Activated CD4-positive, alpha-beta T cell treated with anti-CD3 and anti-CD28 coated beads, Interleukin-2, amount 50 U/mL, for 48 hours (primary cell): ENCODE results near the gene MTLN.
"Not testable (repeated sequence)": the region's sequence is repeated elsewhere in the genome, so short reads cannot be mapped to it uniquely, and the experiment has no call there.

Source experiments
- DNase-seq, 2 experiments: peaks; one replicate each; pipeline ENCODE4 v3.0.0-alpha.2; 2020

Gene MTLN, protein sequence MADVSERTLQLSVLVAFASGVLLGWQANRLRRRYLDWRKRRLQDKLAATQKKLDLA

DNA sequence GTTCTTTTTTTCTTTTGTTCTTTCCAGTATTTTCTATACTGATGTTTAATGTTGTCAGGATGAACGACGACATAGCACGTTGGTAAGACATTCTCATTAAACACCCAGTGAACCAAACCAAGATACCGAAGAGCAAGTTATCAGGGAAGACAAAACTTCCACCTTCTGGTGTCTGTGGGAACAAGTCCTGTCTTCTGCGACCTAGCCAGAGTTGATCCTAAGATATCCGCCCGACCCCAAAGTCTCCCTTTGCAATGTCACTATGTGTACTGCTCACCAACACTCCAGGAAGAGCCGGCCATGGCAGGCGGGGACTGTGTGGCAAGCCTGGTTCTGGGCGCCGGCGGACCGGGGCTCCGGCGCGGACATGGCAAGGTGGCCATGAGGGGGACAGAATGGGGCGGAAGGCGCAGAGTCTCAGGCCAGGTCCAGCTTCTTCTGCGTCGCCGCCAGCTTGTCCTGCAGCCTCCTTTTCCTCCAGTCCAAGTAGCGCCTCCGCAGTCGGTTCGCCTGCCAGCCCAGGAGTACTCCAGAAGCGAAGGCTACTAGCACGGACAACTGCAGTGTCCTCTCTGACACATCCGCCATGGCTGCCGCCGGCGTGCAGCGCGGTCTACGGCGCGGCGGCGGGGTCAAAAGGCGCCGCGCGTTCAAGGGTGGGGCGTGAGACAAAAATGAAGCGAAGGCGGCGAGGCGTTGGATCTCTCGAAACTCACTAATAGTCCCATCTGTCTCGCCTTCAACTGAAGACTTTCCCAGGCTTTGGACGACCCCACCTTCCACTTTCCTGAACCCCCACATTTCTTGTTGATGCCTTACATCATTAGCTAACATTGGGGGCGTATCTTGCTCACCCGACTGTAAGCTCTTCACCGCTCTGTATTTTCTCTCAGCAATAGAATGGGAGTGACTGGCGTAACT, at the start of gene MTLN:
Gene MTLN, minus strand, starts transcription at position 610 of the 921 bp plus-strand sequence. Its CDS starts 22 bp downstream, at position 588.
- DNase-seq = peak; percentile 71 to 80

DNA sequence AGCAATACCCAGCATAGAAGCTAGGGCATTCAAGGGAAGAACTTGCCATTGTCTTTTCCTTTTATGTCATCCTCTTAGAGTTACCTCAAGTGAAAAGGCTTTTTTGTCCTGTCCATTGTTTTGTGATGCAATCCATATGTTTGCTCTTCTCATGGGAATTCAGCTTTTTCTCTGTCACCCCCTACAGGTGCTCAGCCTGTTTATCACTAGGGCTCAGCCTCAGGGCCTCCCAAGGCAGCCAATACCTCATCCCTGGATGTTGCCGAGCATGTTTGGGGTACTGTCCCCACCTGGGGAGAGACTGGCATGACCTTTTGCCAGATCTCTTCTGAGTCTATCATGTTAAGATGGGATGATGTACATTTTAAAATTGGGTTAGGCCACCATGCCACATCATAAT, 49.6 kb upstream of the MTLN start:
- DNase-seq = not testable (repeated sequence)

DNA sequence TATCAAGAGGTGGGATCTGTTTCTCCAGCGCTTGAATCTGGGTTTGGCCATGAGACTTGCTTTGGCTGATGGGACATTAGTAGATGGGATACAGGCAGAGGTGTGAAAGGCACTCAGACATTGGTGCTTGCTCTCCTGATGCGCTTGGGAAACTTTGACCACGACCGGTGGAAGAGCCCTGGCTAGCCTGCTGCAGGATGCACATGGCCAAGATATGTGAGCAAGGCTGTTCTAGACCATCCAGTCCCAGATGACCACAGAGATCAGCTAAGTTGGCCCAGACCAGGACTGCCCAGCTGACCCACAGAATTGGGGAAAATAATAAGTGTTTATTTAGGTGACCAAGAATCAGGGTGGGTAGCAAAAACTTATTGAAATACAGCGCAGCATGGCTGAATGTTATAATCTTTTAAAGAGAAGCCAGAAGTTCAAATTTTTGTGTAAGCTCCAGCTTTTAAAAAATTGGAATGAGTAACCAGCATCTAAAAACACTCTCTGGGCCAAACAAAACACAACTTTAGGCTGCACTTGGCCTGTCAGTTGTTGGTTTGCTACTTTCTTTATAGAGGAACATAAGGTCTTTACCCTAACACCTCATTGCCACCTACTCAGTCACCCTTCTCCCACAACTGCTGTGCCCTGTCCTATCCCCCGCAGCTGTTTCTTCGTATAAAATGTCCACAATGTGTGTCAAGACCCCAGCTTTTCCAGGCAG, 35.9 kb upstream of the MTLN start:
- not testable (repeated sequence) for DNase-seq

DNA sequence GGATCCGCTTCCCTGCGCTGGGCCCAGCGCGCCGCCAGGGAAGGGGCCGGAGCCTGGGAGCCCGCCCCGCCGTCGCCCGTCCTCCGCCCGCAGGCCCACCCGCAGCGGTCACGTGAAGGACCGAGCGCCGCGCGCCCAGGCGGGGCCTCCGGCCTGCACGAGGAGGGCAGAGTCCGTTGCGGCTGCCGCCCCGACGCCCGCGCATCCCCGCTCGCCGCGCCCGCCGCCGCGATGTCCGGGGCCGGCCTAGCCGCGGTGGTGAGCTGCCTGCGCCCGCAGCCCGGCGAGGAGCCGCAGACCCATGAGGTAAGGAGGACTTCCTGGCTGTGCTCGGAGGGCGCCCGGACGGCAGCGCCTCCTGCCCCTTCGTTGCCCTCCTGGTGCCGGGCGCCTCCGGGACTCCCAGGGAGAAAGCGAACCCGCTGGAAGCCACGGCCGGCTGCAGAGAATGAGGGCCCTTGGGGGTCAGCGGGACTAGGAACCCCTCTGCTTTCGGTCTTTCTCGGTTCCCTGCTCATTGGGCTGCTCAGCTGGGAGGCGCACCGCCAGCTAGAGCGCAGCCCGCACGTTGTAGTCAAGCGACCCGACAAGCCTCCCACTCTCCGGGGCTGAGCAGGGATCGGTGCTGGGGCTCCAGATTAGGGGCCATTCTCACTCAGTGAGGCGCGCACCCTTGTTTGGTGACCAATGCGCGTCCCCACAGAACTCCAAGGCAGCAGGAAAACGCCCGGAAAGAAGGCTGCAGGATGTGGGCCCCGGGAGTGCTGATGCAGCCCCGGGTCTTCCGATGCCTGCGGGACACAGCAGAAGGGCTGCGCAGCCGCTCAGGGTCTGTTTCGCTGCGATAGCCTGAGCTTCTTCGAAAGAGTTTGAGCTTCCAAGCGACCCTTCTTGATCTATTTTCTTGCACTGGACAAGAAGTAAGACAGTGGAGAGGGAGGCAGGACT, 33.4 kb upstream of the MTLN start:
- DNase-seq = not testable (repeated sequence)

DNA sequence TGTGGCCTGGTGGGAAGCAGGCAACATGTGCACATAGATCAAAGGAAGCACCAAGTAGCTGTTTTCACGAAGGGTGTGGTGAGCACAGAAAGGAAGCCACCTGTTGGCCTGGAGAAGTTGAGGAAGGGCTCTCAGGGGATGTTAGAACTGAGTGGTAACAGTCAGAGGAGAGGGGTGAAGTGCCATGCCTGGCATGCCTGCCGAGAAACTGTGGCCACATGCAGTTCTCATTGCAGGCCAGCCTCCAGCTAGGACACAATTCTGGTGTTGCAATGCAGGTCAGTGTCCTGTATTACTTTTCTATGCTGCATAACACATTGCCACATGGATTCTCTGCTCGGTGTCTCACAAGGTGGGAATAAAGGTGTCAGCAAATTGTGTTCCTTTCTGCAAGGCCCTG, 30.9 kb upstream of the MTLN start:
- not testable (repeated sequence) for DNase-seq

DNA sequence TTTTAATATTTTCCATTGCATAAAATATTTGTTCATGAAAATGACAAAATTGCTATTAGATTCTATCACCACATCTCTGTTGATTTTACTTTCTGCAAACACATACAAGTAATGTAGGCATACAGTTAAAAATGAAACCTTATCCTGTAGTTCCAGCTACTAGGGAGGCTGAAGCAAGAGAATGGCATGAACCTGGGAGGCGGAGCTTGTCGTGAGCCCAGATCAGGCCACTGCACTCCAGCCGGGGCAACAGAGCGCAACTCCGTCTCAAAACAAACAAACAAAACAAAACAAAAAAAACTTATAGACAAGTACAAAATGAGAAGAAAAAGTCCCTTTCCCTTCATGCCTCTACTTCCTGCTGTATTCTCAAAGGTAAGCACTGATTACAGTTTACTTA, 22.2 kb upstream of the MTLN start:
- DNase-seq = not testable (repeated sequence)

DNA sequence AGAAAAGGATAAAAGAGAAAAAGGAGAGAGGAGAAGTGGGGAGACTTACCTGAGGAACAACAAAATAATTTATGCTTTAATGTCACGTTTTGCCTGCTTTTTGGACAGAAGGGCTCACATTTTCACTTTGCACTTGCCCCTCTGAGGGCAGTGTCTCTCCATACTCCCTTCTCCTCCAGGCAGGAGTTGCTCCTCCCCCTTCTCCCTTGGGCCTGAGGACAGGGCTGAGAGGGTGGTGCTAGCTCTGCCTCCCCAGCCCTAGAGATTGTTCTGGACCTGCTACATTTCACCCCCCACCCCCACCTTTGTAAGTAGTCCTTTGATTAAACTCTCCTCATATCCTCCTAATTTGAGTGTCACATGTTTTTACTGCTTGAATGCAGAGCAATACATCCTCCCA, 17.5 kb upstream of the MTLN start:
- DNase-seq = not testable (repeated sequence)

DNA sequence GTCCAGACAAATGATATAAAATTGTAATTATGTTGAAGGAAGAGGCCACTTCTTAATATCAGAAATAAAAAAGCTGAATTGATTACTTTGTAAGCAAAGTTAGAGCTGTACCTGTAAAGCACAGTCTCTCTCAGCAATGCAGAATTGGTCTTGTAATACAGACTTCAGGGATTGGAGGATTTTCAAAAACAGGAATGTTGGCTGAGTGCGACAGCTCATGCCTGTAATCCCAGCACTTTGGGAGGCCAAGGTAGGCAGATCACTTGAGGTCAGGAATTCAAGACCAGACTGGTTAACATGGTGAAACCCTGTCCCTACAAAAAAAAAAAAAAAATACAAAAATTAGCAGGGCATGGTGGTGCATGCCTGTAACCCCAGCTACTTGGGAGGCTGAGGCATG, 10.3 kb upstream of the MTLN start:
- DNase-seq = not testable (repeated sequence)

DNA sequence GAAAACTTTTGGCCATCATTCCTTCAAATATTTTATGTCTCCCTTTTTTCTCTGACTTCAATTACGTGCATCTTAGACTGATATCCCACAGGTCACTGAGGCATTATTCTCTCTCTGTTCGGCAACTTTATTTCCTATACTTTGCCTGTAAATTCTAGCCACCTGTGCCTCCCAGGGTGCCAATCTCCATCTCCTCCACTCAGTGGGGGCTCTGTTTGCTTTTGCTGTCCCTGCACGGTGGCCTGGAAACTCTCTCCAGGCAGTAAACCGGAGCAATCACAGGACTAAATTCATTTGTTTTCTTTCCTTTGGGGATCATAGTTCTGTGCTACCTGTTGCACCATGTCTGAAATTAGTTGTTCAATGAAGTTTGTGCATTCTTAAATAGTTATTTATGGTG, 9.6 kb upstream of the MTLN start:
- no peak for DNase-seq

DNA sequence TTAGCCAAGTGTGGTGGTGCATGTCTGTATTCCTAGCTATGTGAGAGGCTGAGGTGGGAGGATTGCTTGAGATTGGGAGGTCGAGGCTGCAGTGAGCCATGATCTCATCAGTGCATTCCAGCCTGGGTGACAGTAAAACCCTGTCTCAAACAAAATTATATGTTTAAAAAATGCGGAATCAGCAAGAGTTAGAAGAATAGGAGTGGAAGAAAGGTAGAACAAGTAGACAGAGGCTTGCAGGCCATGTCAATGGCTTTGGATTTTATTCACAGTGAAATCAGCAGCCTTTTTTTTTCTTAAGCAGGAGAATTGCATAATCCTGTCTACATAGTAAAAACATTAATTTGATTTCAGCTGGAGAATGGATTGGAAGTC, 7.8 kb upstream of the MTLN start:
- no peak for DNase-seq

DNA sequence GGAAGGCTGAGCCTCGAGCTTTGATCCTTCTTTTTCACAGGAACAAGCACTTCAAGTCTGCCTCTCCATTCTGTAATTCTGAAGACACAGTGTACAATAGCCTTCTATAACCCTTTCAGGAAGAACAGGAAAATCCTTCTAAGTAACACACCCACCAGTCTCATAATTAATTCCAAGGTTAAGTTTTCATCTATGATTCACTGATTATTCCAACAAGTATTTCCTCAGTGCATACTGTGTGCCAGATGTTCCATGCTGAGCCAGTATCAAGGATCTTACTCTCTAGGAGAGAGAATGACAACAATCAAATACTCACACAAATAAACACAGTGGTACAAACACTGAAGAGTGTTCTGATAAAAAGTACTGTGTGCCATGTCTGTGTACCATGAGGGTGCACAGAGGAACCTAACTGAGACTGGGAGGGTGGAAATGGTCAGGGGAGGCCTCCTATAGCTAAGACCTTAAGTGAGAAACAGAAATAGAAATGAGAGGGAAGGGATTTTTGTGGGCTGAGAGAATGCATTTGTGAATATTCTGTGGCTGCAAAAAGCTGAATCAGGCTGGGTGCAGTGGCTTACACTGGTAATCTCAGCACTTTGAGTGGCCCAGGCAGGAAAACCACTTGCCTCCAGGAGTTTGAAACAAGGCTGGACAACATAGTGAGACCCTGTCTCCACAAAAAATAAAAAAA, 7.3 kb upstream of the MTLN start:
- no peak for DNase-seq

DNA sequence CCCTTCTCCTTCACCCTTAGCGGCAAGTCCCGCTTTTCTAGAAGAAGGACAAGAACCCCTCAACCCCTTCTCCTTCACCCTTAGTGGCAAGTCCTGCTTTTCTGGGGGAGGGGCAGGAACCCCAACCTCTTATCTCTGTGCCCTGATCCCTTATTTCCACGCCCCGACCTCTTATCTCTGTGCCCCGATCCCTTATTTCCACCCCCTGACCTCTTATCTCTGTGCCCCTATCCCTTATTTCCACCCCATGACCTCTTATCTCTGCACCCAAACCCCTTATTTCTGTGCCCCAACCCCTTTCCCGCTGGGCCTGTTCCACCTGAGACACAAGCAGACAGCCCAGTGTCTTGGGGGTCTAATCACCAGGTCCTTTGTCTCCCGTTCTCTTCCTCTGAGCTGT, 6.5 kb upstream of the MTLN start:
- DNase-seq = not testable (repeated sequence)

DNA sequence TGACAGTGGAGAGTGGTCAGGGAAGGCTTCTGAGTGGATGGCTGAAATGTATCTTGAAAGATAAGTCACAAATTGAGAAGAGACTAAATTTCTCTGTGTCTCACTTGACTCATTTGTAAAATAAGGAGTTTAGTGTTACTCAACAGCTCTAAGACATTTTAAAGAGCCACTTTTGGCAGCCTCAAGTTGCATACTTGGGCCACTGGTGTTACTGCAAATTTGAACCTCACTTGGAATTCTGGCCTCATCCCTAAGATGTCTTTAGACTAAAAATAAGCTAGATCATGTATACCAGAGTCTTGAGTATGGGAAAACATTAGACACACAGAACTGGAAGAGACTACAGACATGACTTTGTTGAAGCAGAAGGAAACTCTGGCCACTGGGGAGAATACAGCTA, 4.5 kb upstream of the MTLN start:
- DNase-seq = no peak

DNA sequence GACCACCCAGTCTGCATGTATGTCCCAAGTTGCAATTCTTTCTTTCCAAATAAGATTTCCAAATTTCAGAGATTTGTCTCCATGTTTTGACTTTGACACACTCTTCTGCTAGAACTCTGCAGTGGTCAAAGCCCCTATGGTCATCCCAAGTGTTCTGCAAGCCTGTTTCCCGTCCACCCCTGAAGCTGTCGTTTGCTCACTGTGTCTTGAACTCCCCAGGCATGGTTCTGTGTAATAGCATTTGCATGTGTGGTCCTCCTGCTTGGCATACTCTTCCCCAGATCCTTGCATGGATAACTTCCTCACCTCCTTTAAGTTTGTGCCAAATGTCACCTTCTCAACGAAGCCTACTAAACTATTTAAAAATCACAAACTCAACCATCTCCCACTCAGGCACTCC, 3.9 kb upstream of the MTLN start:
- DNase-seq = no peak

DNA sequence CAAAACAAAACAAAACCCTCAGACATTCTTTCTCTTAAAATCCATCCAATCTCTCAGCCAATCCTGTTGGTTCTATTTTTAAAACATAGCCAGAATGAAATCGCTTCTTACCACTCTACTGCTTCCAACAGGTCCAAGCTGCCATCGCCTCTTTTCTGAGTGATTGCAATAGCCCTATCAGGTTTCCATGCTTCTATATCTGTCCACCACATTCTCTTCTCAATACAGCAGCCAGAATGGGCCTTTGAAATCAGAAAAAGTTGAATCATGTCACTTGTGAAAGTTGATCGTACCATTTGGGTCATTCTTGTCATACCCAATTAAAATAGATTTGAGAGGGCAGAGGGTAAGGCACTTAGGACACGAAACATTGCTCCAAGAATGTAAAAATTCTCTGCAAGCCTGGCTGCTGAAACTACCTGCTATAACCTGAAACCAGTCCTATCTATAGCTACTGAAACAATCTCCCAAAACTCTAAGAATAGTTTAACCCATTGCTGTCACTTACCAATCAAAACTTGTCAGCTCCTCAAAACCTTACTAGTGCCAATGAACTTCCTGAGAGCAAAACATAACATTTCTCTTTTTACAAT, 3.3 kb upstream of the MTLN start:
- no peak for DNase-seq

DNA sequence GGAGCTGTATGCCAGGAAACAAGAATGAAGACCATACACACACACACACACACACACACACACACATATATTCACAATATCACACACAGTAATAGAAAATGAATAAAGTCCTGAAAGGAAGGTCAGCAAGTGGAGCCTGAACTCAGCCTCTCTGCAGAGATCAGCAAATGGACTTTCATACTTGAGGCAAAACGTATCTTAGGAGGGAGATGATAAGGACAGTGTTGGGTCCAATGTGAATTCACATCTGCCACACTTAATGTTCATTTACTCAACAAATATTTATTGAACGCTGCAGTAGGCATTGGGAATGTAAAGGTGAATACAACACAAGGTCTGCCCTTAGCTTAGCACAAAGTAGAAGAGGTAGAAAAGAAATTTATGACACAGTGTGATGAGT, 2.7 kb upstream of the MTLN start:
- DNase-seq = no peak

DNA sequence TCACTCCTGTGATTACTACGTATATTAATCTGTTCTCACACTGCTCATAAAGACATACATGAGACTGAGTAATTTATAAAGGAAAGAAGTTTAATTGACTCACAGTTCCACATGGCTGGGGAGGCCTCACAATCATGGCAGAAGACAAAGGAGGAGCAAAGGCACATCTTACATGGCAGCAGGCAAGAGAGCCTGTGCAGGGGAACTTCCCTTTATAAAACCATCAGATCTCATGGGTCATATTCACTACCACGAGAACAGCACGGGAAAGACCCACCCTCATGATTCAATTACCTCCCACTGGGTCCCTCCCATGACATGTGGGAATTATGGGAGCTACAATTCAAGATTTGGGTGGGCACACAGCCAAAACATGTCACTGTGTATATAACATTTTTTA, 1.2 kb upstream of the MTLN start:
- DNase-seq = not testable (repeated sequence)

DNA sequence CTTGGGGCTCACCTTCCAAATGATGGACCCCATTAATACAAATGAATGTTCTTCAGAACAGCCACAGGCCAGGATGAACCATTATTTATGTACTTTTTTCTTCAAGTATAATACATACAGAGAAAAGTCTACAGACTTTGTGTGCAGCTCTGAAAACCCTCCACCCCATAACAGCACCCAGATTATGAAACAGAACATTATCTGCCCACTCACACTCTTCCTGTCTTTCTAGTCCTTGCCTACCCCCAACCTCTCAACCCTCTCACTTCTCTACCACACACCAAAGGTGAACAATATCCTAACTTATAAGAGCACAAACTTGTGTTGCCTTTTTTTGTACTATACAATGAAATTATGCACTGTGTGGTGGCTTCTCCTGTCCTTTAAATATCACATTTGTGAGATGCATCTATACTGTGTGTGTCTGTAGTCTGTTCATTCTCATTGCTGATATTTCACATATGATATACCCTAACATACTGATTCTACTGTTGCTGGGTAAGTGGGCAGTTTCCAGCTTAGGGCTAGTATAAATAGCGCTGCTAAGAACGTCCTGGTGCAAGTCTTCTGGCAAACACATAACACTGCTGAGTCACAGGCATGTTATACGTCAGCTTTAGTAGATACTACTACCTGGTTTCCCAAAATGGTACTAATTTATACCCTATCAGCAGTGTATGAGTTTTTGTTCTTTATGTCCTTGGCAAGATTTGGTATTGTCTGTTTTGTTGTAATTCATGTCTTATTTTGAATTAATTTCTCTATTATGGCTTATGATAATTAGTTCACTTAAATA, 6.5 kb downstream of the MTLN start:
- DNase-seq = no peak

DNA sequence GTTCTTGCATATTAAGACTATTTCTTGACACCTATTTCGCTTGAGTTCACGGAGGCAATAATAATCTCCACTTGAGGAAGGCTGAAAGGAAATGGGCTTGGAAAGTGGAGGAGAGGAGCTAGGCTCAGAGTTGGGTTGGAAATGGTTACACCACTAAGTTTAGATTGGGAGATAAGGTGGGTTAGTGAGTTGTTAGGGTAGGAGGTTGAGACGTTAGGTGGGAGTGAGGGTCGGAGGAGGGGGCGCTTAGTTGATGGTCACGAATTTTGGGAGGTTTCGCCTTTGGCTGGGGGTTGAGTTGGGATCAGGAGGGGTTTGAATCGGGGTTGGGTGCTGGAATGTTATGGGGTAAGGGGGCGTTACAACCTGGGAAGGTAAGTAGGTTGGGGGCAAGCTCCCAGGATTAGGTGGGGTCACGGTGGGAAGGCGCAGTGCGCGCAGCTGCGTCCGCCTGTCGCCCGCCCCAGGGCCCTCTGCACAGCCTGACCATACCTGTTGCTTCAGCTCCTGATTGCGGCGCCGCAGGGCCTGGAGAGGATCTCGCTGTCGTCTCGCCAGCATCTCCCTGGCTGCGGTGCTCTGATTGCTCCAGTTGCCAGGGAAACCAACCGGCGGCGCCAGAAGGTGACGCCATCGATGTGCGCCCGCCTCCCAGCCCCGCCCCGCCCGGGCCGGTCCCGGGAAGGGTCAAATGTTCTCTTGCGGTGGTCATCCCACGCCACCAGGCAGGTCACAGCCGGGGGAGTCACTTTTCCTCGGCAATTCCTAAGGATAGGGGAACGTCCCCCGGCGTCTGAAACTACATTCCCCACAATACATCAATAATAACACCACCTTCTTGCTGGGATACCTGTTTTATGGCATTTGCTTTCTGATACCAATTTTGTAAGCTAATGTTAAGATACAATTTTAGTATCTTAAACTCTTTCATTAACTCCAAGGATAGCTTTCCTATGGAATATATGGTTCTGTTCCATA, 7.7 kb downstream of the MTLN start, which contains the start of gene NPHP1:
Gene NPHP1, minus strand, starts transcription at position 606 of the 978 bp plus-strand sequence. Its CDS starts 45 bp downstream, at position 561.
- DNase-seq = peak; percentile 85 to 88
